ENCODE measurements around the gene KIF6.

KIF6 gene

GRCh38 chr6:39388606-39389483, 336.4 kb downstream of the KIF6 start:
- DNase-seq, result no peak

- peak in 3 of 56 donors; percentile 32 to 39 (median 32) for DNase-seq
These were observed 337.4 kb downstream of the KIF6 start for GRCh38 chr6:39387785-39388184.

GRCh38 chr6:39386487-39386886, 338.7 kb downstream of the KIF6 start:
- DNase-seq, result no peak

GRCh38 chr6:39381550-39382140, 343.6 kb downstream of the KIF6 start:
- no peak for DNase-seq

GRCh38 chr6:39380837-39381549, 344.2 kb downstream of the KIF6 start:
- no peak for DNase-seq

- DNase-seq, result no peak
These were observed 346.2 kb downstream of the KIF6 start for GRCh38 chr6:39378960-39379425.

- no peak for DNase-seq
These were observed 346.8 kb downstream of the KIF6 start for GRCh38 chr6:39378175-39378959.

- peak in 50 of 56 donors; percentile 15 to 86 (median 58) for DNase-seq
These were observed 347.7 kb downstream of the KIF6 start for GRCh38 chr6:39377539-39377950.

GRCh38 chr6:39375405-39375804, 349.8 kb downstream of the KIF6 start:
- DNase-seq, result no peak

- no peak for DNase-seq
These were observed 354.8 kb downstream of the KIF6 start for GRCh38 chr6:39370390-39370789.

- no peak for DNase-seq
These were observed 355.2 kb downstream of the KIF6 start for GRCh38 chr6:39369987-39370386.

GRCh38 chr6:39367700-39368099, 357.5 kb downstream of the KIF6 start:
- DNase-seq, result no peak

- peak in 41 of 56 donors; percentile 22 to 92 (median 56) for DNase-seq
These were observed 358.1 kb downstream of the KIF6 start for GRCh38 chr6:39366931-39367618.

GRCh38 chr6:39365281-39366074, 359.7 kb downstream of the KIF6 start:
- DNase-seq, result no peak

- DNase-seq, result no peak
These were observed 361.9 kb downstream of the KIF6 start for GRCh38 chr6:39363280-39363679.

- DNase-seq, result peak in 20 of 56 donors; percentile 8 to 64 (median 36)
These were observed 362.7 kb downstream of the KIF6 start for GRCh38 chr6:39362487-39362865.

- DNase-seq, result peak in 50 of 56 donors; percentile 18 to 81 (median 52)
These were observed 363.3 kb downstream of the KIF6 start for GRCh38 chr6:39361657-39362486.

- no peak for DNase-seq
These were observed 364.8 kb downstream of the KIF6 start for GRCh38 chr6:39360378-39360777.

All from amygdala (tissue), 56 donors.